Astrocyte of the cerebellum (primary cell): ENCODE measurements around the gene KHK.
A peak's percentile ranks its signal among the peaks of the same experiment; 100 is the strongest.

Source experiments
- DNase-seq: peaks from one replicate; pipeline ENCODE4 v3.0.0-alpha.2; 2011; ENCODE audit warnings: low read depth
- H3K4me3 ChIP-seq: 2 replicates; pipeline ENCODE4 v1.5.1; 2011; ENCODE audit warnings: mild to moderate bottlenecking, low read depth, low read length, moderate library complexity
- in situ Hi-C: cut with HindIII; loops from 2 replicates; pipeline ENCODE4 v1.10.0; 2017; ENCODE audit warnings: low sequenced_read_pairs
- TF ChIP-seq, protein P1 (sequence below): IDR thresholded peaks from 2 replicates; pipeline ENCODE4 v1.5.1; 2012; ENCODE audit warnings: low read length, low read depth, moderate library complexity, mild to moderate bottlenecking; ENCODE audit errors: missing control alignments

The KHK gene

DNA sequence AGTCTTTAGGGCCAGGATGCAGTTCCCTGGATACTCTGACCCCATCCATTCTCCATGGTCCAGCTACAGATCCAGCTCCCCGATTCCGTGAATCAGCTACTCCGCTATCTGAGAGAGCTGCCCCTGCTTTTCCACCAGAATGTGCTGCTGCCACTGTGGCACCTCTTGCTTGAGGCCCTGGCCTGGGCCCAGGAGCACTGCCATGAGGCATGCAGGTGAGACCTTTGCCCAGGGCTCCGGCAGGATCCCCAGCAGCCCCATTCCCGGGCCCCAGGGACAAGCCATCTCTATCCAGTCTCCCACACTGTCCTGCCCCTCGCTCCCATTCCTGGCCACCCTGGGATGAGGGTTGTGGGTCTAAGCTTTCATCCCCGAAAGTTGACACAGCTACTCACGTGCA lies 46.3 kb upstream of the KHK start:
- no peak for DNase-seq
- in situ Hi-C loops, result no loop called here
- TF ChIP-seq, protein P1, sequence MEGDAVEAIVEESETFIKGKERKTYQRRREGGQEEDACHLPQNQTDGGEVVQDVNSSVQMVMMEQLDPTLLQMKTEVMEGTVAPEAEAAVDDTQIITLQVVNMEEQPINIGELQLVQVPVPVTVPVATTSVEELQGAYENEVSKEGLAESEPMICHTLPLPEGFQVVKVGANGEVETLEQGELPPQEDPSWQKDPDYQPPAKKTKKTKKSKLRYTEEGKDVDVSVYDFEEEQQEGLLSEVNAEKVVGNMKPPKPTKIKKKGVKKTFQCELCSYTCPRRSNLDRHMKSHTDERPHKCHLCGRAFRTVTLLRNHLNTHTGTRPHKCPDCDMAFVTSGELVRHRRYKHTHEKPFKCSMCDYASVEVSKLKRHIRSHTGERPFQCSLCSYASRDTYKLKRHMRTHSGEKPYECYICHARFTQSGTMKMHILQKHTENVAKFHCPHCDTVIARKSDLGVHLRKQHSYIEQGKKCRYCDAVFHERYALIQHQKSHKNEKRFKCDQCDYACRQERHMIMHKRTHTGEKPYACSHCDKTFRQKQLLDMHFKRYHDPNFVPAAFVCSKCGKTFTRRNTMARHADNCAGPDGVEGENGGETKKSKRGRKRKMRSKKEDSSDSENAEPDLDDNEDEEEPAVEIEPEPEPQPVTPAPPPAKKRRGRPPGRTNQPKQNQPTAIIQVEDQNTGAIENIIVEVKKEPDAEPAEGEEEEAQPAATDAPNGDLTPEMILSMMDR, result no peak

DNA sequence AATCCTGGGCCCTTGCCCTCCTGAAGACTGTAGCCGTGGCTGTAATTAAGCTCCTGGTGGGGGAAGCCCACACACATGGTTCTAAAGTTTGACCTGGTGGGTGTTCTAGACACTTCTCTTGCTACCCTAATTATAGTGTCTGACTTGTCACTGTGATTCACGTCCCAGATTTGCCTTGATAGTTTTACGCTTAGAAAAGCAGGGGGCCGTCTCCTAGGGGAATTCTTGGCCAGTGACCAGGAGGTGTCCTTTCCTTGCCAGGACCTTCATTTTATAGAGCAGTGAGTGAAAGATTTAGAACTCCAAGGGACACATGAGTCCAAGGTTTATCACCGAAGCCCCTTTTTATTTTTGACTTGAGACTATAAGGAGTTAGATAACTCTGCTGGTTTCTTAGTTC lies 44.8 kb upstream of the KHK start:
- in situ Hi-C loops, result no loop called here
- TF ChIP-seq, protein P1, result no peak
- no peak overlapping the region for H3K4me3 ChIP-seq
- no peak for DNase-seq

More for the DNA sequence above, 46.3 kb upstream of the KHK start:
- H3K4me3 ChIP-seq, result no peak overlapping the region

DNA sequence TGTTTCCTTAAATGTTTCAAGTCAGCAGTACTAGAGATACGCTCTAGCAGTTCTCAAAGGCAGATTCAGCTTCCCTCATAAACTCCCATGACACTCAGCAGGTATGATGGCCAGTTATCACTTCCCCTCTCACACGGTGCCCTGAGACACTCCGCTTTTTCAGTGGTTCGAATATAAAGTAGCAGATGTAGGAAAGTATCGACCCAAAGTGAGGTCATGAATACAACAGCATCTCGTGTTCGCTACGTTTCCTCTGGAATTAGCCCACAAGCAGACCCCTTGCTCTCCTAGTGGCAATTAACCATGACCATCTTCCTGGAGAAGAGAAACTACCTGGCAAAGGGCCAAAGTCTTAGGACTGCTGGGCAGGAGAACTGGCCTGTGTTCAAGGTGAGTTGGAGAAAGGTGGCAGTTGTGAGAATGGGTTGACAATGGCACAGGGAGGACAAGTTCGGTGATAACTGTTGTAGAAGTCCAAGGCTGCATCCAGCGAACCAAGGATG lies 44.4 kb upstream of the KHK start:
- DNase-seq, result no peak
- TF ChIP-seq, protein P1, result no peak
- no peak overlapping the region for H3K4me3 ChIP-seq
- in situ Hi-C loops, result no loop called here

DNA sequence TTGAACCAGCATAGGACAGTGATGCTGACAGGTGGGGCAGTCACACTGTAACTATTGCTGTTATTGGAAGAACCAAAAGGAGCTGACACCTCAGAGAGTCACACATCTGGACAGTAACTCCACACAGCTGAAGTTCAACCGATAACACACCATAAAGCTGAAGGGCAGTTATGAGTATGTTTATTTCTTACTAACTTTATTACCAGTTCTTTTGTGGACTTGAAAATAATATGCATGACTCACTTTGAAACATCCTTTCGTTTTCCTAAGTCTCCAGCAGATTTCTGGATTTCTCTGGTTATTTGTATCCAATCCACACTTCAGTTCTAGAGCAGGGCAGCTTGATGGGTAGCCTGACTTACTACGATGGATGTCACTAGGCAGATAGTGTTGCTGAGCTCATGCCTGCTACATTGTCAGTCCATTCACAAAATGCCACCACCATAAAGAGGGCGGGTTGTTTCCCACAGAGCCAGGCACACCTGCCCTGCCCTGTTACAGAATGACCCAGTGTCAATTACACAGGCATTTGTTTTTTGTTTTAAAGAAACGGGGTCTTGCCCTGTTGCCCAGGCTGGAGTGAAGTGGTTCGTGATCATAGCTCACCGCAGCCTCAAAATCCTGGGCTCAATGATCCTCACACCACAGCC lies 43.5 kb upstream of the KHK start:
- no peak for DNase-seq
- TF ChIP-seq, protein P1, result no peak
- no peak overlapping the region for H3K4me3 ChIP-seq
- in situ Hi-C loops, result no loop called here

DNA sequence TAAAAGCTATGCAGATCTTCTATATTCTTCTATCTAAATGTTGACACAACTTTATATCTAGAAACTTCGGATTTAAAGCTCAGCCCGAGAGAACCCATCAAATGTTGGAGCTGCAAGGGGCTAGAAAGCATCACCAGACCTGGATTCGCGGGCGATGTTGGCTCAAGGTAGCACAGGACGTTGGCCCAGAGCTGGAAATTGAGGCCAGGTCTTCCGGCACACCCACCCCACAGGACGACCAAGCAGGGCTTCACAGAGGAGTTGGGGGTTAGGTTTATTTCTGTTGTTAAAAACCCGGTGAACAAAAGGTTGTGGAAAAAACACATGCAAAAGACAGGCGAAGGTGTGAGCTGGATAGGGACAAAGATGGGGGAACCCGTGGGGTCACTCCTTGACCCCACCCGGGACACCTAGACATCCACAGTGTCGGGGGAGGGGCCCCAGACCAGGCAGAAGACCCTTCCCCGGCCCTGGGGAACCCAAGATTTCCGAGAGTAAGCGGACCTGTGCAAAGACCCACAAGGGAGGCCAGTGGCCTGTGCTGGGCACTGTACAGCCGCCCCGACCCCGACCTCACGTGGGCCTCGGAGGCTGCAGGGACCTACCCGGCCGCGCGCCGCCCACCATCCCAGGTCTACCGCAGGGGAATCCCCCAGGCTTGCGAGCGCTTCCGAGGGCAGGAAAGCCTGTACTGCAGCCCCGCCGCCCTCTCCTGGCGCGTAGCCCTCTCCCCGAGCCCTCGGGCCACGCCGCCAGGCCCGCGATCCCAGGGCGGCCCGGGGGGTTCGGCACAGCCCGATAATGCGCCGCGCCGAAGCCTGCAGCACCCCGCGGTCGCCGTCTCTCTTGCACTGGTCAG lies 36.9 kb upstream of the KHK start:
- in situ Hi-C loops, result no loop called here
- H3K4me3 ChIP-seq, result peak overlapping the region; percentile 92
- TF ChIP-seq, protein P1, result no peak
- no peak for DNase-seq

DNA sequence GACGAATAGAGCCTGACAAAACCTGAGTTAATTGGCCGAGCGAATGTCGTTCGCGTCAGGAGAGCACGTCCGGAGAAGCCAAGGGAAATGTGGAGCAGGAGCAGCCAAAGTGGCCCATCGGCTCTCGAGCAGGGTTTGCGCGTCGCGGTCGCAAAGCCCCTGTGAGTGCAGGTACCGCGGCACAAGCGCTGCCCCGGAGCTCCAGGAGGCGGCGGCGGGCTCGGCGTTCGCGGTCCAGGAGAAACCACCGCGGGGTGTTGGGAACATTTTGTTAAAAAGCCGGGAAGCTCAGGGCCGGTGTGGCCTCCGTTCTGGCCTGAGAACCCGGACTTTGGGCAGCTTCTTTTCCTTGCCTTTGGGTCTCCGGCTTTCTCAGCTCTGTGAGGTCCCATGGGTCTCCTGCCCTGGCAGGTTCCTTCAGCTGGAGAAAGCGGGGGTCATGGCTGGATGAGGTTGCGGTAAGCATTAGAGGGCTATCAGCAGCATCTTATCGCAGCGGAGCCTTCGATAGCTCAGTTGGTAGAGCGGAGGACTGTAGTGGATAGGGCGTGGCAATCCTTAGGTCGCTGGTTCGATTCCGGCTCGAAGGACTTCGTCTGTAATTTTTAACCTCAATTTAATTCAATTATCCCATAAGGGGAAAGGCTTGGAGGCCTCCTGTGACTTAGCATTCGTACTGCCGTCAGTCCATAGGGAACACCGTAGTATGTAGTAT lies 36.1 kb upstream of the KHK start:
- in situ Hi-C loops, result no loop called here
- TF ChIP-seq, protein P1, result peak; percentile 41
- peak; percentile 79 for DNase-seq
- H3K4me3 ChIP-seq, result peak overlapping the region; percentile 92
